ENCODE data around the gene HIP1R. TPM values are rescaled to one million over a fixed set of nuclear protein-coding genes. Genes with fewer than 3 reads are reported as not detected.

HIP1R gene
- total and polyA plus RNA-seq, 3 donors from 2014 or later = 20.1 to 41.7 (median 34.3) TPM

- WGBS, 2 donors = 93% methylated on average over 16 to 17 of the region's 17 CpGs
- Histone ChIP-seq H3K36me3 (ENCODE audit: low read depth, missing control alignments) (no peaks in the 10 kb centered on the region), H3K27ac (no peak overlapping the region), H3K27me3 (no peaks in the 10 kb centered on the region), H3K4me1 (no peaks in the 10 kb centered on the region), H3K4me3 (no peak overlapping the region), H3K9me3 (no peaks in the 10 kb centered on the region)
- no peak for DNase-seq
- TF ChIP-seq CTCF (IDR thresholded peaks at IDR 0.05) = no peak
- TF ChIP-seq POLR2A (IDR thresholded peaks at IDR 0.05) = no peak
- intact Hi-C loops (cut with DNase I; ENCODE audit: low total_unique reads) = no loop called here
Observed at GRCh38 chr12:122854554-122854953, 19.3 kb downstream of the HIP1R start.

- H3K36me3 ChIP-seq (ENCODE audit: low read depth, missing control alignments) = no peaks in the 10 kb centered on the region
- no peaks in the 10 kb centered on the region for H3K27me3 ChIP-seq
- TF ChIP-seq CTCF (IDR thresholded peaks at IDR 0.05) (no peak), POLR2A (IDR thresholded peaks at IDR 0.05) (no peak)
- 88 to 92% methylated on average over 10 to 24 of the region's 24 CpGs for WGBS, 2 donors
- H3K9me3 ChIP-seq = no peaks in the 10 kb centered on the region
- intact Hi-C loops (cut with DNase I; ENCODE audit: low total_unique reads) = no loop called here
- no peak overlapping the region for H3K27ac ChIP-seq
- H3K4me1 ChIP-seq = peaks cover 4% of the 10 kb centered on the region
- DNase-seq = no peak
- no peak overlapping the region for H3K4me3 ChIP-seq
Observed at GRCh38 chr12:122855071-122855829, 20.0 kb downstream of the HIP1R start.

GRCh38 chr12:122855928-122856831 is 20.9 kb downstream of the HIP1R start:
- TF ChIP-seq CTCF (IDR thresholded peaks at IDR 0.05) (no peak), POLR2A (IDR thresholded peaks at IDR 0.05) (no peak)
- Histone ChIP-seq H3K27me3 (no peaks in the 10 kb centered on the region), H3K27ac (no peak overlapping the region), H3K4me3 (no peak overlapping the region), H3K9me3 (no peaks in the 10 kb centered on the region), H3K36me3 (ENCODE audit: low read depth, missing control alignments) (no peaks in the 10 kb centered on the region), H3K4me1 (peaks cover 13% of the 10 kb centered on the region)
- WGBS, 2 donors = 90 to 95% methylated on average over 35 to 36 of the region's 40 CpGs
- DNase-seq = no peak
- intact Hi-C loops (cut with DNase I; ENCODE audit: low total_unique reads) = no loop called here

GRCh38 chr12:122856999-122857671 is 21.9 kb downstream of the HIP1R start:
- Histone ChIP-seq H3K9me3 (no peaks in the 10 kb centered on the region), H3K36me3 (ENCODE audit: low read depth, missing control alignments) (no peaks in the 10 kb centered on the region), H3K27me3 (no peaks in the 10 kb centered on the region), H3K27ac (no peak overlapping the region), H3K4me3 (no peak overlapping the region), H3K4me1 (peaks cover 22% of the 10 kb centered on the region)
- TF ChIP-seq POLR2A (IDR thresholded peaks at IDR 0.05) (no peak), CTCF (IDR thresholded peaks at IDR 0.05) (no peak)
- intact Hi-C loops (cut with DNase I; ENCODE audit: low total_unique reads) = no loop called here
- WGBS, 2 donors = 92 to 94% methylated on average over 22 to 24 of the region's 24 CpGs
- DNase-seq = no peak
